Activated CD4-positive, CD25-positive, alpha-beta regulatory T cell treated with anti-CD3 and anti-CD28 coated beads, Interleukin-2, amount 50 U/mL, for 16 hours (primary cell): ENCODE data around the gene ITM2B.
"Not testable (repeated sequence)": the region's sequence is repeated elsewhere in the genome, so short reads cannot be mapped to it uniquely, and the experiment has no call there.

Experiments used
- DNase-seq: peaks from one replicate; pipeline ENCODE4 v3.0.0-alpha.2; 2020; ENCODE audit warnings: low read depth, low spot score

The ITM2B gene

DNA sequence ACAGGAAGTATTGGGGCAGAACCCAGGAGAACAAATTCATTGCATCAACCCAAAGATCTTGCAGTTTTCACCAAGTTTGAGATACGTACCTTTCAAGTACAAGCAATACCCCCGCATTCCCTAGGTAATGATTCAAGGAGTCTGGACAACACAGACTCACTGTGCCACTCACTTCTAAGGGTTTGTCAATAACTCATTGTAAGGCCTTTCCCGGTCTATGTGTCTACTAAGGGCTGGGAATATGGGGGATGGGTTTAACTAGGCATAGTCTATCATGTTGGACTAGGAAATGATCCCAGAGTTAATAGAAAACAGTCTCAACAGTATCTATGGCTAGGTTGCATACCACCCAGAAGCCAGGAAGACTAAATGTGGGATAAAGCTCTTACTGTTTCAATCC, 8.3 kb upstream of the ITM2B start:
- DNase-seq: no peak

DNA sequence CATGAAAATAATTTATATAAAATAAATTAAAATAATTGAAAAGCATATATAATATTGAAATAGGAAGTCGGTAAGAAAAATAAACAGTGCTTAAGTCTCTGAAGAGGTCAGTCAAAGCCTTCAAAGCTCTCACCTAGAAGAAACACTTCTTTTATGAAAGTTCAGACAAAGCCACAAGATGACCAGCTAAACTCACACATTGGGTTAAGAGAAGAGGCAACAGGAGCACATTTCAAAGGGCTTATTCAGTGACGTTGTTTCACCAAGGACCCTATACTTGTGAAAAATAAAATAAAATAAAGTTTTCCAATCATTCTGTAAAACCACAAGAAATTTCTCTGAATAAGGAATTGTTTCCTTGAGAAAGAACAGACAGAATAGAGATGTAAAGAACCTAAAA, 2.5 kb upstream of the ITM2B start:
- DNase-seq: no peak

DNA sequence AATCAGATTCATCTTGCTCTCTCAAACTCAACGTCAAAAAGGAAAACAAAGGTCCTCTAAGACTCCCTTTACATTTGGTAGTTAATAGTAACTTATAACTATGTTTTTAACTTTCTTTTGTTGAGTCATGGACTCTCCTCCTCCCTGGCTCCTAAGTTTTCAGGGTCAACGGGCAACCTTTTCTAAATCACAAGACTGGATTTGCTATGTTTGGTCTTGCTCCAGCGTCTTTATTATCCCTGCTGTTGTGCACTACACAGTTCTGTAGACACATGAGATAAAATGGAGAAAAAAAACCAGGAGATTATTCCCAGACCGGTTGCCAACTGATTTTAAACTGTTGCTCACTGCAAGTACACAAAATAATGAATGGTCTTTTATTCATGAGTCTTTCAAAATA, 1.9 kb upstream of the ITM2B start:
- DNase-seq: no peak

DNA sequence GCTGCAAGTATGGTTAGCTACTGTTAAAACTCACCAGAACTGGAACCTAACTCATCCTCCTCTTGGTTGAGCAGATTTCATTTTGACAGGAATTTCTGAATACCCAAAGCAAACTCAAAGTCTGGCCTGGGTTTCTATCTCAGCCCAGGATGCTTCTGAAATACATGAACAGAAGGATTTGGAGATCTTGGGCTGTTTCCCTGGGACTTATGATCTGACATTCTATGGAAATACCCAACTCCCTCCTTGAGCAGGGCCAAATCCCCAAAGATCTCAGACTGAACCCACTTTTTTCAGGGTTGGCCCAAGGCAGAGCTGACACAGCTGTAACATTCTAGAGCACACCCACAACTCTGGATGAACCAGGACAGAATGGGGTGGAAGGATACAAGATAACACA, 1.1 kb upstream of the ITM2B start:
- no peak for DNase-seq

DNA sequence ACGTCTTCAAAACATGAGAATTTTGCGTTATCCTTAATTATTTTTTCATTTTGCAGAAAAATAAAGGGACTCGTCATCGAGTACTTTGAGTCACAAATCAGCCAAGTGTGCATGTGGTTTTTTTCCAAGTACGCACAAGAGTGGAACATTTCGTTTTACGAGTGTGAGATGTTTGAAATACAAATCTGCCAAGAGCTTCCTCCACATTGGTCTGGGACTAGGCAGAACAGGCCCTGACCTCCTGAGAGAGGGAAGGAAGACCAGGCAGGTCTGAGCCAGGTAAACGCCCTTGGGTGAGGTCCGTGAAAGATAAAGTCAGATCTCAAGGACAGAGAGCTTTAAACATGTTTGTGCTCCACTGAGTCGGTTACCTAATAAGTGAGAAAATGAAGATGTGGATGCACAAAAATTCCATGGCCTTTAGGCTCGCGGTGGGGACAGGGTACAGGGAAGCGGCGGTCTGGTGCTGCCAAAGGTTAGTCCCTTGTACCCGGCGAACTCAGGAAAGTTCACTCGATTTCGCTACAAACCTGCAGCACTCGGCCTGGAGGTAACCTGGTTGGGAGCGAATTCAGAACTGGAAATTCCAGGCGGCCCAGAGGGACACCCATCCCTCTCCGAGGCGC, 473 bp upstream of the ITM2B start:
- no peak for DNase-seq

DNA sequence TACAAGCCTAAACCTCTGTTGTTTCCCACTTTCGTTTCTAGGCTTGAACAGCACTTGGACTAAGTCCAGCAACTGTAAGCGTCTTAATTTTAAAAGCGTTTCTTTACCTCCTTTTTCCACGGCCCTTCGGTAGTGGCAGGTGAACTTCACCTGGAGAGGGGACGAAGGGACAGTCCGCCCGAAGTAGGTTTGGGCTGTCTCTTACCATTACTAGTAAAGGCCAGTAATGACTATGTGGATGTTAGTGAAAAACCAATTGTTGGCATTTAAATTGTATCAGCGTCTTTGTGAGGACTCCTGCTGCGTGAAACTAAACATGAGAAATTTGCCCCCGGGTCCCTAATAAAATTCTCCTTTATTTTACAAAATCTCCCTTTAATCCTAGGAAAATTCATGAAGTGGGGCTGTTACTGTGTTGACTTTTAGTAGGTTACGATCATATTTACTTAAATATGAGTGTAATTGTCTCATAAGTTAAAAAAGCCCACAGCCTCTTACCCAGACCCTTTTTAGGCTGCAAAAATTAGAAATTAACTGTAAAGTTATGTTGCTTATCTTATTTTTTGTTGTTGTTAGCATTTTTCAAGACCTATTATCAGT, 983 bp downstream of the ITM2B start:
- DNase-seq: no peak

DNA sequence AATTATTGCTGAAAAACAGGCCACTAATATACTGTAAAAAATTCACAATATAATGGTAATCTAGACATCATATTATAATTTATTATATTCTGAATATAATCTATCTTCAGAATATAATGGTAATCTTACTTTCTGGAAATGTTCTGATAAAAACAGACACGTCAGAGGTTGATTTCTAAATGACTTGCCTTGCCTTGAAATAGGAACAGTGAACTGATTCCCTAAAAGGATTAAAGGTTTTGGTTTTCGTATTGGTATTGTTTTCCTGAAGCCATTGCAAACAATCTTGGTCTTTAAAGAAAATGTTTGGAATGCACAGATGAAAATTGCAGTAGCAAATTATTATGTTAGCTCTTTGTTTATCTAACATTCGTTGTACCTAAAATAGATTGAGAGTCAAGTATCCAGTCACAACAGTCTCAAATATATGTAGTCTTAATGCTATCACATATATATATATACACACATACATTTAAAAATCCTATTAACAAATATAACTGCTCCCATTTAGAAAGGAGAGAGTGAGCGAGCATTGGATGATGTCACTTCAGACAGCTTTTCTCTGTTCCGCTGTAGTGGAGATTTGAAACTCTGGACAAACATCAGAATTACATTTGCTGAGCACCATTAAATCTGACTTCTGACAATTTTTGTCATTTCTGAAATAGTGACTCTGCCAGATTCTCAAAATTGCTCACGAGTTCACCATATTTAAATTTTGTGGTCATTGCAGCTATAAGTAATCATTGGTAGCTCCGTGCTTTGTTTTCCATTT, 1.7 kb downstream of the ITM2B start:
- no peak for DNase-seq

DNA sequence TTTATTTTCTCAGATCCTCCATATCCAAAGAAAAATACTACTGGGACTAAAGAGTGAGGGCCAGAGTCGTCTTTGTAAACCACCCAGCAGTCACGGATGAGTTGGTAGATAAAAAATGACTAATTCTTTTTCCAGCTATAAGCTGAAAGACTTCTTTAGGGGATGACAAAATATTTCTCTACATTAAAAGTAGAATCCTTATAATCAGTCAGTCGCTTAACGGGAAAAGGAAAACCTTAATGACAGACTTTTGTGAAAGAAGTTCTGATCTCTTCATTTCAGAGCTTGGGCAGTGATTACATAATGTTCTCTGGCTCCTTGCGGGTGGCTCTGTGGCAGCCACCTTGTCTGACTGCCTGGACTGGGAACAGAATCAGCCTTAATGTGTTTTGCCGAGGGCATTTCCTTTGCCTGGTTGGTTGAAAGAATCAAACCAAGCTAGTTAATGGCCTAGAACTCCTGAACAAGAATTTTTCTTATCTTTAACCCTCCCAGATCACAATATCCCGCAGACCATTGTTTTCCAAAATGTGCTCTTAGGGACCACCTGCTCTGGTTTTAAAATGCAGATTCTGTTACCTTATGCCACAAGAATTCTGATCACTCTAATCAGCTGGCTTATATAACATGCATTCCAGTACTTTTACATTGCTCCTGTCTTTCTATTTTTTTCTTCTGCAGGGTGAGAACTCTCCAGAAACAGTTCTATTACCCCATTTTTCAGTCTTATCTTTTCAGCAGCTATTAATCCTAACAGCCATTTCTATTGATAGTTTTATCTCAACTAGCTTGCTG, 2.5 kb downstream of the ITM2B start:
- no peak for DNase-seq

DNA sequence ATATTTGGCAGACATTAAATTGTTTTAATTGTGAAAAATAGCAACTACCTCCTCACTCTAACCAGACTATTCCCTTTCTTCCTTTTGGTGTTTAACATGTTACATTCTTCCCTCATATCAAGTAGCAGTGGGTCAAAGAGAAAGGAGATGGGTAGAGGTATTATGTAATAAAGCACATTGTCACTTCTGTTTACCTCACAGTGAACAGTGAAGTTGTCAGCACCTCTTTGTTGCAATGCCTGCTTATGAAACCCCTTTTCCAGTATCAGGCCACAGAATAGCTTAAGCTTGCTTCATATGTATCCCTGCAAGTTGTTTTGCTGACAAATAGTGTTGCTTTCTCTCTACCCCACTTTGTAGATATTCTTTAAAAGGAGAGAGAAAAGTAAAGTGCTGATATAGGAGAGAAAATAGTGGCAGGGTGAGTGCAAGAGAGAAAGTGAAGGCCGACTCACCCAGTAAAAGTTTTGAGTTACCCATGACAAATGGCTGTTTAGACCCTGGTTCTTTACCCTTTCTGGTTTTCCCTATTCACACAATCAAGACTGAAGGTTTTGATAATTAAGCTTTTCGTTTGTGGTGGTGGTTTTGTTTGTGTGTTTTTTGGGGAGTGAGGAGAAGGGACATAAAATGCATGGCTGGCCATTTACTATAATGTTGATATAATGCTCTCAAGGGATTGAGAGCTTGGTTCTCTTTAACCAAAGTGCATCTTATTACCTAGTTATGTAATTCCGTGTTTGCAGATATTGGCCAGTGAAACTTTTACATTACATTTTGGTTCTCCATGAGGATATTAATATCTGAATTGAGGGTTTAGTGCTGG, 3.7 kb downstream of the ITM2B start:
- no peak for DNase-seq

DNA sequence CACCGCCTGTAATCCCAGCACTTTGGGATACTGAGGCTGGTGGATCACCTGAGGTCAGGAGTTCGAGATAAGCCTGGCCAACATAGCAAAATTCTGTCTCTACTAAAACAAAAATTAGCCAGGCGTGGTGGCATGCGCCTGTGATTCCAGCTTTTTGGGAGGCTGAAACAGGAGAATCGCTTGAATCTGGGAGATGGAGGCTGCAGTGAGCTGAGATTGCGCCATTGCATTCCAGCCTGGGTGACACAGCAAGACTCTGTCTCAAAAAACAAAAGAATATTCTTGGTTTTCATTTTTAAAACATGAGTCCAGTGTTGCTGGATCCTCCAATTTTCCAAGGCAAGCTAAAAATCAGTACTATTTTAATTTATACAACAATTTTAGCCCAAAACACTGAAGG, 6.4 kb downstream of the ITM2B start:
- not testable (repeated sequence) for DNase-seq

DNA sequence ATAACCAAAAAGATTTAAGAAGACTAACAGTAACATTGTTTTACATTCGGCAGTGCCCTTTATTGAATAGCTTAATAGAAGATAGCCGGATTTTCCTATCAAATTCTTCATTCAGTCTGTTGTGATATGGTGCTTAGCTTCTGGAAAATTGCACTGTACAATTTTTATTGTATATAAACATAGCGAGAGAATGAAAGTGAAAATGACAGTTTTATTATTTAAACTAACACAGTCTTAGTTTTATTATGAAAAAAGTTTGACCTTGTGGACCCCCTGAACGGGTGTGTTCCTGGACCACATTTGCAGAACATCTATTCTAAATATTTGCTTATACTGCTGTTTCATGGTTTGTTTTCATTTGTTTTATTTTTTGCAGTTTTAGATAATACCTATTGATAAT, 8.6 kb downstream of the ITM2B start:
- no peak for DNase-seq

DNA sequence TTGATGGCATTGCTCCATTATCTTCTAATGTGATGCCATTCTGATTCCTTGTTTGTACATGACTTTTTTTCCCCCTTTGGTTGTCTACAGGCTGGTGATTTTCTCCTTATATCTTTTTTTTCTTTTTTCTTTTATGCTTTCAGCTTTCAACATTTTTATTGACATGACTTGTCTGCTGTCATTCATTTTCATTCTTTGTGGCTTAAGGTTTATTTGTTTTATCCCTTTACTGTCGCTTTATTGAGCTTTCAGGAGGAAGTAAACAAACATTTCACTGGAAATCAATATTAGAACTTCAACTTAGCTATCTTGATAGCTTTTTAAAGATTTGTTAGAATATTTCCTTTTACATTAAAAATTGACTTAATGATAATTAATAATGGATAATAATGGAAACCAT, 9.7 kb downstream of the ITM2B start:
- no peak for DNase-seq

DNA sequence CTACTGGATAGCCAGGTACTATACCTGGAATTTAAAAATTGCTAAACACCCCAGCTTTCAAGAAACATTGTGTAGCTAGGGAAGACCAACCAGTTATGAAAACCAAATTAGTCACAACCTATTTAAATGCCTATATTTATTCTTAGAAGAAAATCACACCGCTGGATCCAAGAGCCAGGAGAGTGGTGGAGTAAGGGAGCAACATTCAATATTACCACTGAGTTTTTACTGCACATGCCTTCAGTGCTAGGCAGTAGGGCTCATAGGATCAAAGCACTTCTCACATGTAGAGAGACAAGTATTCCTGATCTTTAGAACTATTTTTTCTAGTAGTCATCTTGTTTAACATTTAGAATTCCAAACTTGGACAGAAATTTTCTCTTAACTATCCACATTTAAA, 11.2 kb downstream of the ITM2B start:
- DNase-seq: no peak

DNA sequence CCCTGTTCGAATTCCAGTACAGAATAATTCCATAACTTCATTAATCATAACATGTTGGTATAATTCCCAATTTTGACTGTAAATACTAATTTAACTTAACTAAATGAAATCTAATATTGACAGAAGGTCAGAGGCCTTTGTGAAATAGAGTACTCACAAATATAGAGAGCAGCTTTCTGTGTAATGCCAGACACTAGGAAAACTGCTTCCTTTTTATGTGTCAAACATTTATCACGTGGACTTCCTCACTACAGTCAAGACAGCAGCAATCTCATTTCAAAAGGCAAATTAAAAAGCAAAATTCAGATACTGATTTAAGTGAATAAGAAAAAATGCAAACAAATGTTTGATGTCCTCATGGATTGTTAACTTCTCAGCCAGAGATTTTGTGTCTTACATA, 13.1 kb downstream of the ITM2B start:
- DNase-seq: no peak

DNA sequence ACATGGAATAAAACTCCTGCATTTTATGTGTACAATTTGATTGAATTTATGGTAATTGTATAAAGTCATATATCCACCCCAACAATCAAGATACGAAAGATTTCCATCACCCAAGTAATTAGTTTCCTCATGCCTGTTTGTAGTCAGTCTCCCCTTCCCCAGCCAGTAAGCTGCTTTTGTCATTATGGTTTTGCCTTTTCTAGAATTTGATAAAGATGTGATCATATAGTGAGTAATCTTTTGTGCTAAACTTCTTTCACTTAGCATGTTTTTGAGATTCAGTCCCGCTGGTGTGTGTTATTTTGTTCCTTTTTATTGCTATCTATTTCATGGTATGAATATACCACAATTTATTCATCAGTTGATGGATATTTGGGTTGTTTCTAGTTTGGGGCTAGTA, 16.0 kb downstream of the ITM2B start:
- no peak for DNase-seq

DNA sequence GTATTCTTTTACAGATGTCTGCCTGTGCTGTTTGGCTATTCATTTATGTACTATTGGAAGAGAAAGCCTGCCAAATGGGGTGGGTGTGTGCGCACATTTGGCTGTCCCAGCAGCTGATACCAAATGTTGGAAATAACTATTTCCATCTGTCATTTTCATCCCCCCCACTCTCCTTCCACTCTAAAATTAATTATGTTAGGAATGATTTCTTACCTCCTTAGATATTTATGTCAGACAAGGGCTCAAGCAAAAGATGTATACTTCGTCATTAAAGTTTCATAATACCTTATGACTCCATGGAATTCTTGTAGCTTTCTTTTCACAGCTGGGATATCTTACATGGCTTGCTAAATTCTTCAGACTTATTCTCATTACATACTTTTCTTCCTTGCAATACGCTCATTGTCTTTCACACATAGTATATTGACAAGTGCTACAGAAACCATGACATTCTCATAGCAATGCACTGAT, 18.6 kb downstream of the ITM2B start:
- DNase-seq: no peak

DNA sequence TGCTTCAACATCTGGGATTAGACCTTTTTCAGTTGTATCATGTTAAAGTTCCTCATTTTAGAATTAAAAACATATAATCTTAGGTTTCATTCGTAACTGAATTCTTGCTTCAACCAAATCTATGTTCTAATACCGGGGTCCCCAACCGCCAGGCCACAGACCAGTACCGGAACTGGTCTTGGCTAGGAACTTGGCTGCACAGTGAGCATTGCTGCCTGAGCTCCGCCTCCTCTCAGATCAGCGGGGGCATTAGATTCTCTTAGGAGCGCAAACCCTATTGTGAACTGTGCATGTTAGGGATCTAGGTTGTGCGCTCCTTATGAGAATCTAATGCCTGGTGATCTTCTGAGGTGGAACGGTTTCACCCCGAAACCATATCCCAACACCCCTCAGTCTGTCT, 19.2 kb downstream of the ITM2B start:
- DNase-seq: no peak

DNA sequence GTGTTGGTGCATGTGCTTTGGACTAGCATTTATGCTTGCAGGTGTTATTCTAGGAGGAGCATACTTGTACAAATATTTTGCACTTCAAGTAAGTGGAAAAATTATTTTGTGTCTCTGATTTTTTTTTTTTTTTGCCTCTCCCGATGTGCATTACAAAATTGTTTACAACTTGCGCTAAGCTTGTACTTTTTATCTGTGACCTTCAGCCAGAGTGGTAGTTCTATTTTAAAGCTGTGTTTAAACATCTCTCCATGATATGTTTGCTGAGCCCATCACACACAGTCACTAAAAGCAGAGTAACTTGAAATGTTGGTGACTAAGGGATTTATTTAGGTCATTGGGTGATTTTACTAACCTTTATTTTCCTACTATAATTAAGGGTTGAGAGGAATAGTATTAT, 20.8 kb downstream of the ITM2B start:
- no peak for DNase-seq

DNA sequence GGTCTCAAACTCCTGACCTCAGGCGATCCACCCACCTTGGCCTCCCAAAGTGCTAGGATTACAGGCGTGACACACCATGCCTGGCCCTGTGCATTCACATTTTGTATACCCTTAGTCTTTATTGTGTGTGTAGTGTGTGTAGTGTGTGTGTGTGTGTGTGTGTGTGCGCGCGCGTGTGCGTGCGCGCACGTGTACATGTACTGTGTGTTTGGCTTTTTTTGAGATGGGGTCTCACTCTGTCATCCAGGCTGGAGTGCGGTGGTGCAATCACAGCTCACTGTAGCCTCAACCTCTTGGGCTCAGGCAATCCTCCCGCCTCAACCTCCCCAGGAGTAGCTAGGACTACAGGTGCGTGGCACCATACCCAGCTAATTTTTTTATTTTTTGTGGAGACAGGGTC, 22.1 kb downstream of the ITM2B start:
- DNase-seq: no peak

DNA sequence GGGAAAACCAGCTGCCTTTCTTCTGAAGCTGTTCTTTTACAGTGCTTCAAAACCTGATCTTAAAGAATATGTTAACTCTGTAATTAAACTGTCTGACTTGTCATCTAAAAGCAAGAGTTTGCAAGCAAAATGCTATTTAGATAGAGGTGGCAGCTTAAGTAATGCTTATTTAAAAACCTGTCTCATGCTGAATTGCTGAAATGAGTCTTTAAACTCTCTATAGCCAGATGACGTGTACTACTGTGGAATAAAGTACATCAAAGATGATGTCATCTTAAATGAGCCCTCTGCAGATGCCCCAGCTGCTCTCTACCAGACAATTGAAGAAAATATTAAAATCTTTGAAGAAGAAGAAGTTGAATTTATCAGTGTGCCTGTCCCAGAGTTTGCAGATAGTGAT, 22.9 kb downstream of the ITM2B start:
- DNase-seq: no peak

DNA sequence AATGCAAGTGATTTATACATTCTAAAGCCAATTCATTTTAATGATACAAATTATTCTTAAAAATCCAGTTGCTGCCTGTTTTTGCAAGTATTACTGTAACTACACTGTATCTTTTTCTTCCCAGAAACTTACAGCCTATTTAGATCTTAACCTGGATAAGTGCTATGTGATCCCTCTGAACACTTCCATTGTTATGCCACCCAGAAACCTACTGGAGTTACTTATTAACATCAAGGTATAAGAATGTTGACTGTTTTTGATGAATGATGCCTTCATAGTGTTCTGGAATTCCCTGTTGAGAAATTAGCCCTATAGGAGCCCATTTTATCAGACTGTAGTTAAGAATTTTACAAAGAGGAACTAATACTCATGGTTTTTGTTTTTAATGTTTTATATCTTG, 25.0 kb downstream of the ITM2B start:
- no peak for DNase-seq
